K562 (cell line): ENCODE data around the gene ABHD10.

Experiments
- HDAC6 ChIP-seq: IDR thresholded peaks from 2 replicates; pipeline ENCODE4 v1.6.1; 2012; ENCODE audit warnings: low read depth, mild to moderate bottlenecking, control low read depth, inconsistent platforms, low read length, moderate library complexity
- KLF10 ChIP-seq: fragments of 250-450 bp; sonication (Bioruptor Pico); IDR thresholded peaks from 2 replicates; pipeline ENCODE4 v1.6.1; 2021; ENCODE audit warnings: matching md5 sums
- MECOM ChIP-seq: fragments of 250-450 bp; sonication (Bioruptor Pico); IDR thresholded peaks from 2 replicates; pipeline ENCODE4 v1.8.0; 2022; ENCODE audit warnings: inconsistent platforms
- TAF1 ChIP-seq: IDR thresholded peaks from 2 replicates; pipeline ENCODE4 v1.6.1; 2011; ENCODE audit warnings: mild to moderate bottlenecking, low read length, moderate library complexity; ENCODE audit not compliant: insufficient read depth, control insufficient read depth, severe bottlenecking; ENCODE audit errors: extremely low read depth
- TFE3 ChIP-seq: fragments of 450-650 bp; formaldehyde crosslinking; IDR thresholded peaks from 2 replicates; pipeline ENCODE4 v1.4.0; 2020; ENCODE audit warnings: mild to moderate bottlenecking, mixed read lengths
- ZEB2 ChIP-seq: fragments of 450-650 bp; IDR thresholded peaks from 2 replicates; pipeline ENCODE4 v1.6.1; 2016
- ZNF274 ChIP-seq: IDR thresholded peaks from 2 replicates; pipeline ENCODE4 v1.6.1; 2011; ENCODE audit warnings: low read depth, mild to moderate bottlenecking, low read length, moderate library complexity, borderline replicate concordance
- ZNF583 ChIP-seq: fragments of 250-450 bp; sonication (Bioruptor Pico); IDR thresholded peaks from 2 replicates; pipeline ENCODE4 v1.4.0; 2020
- ZZZ3 ChIP-seq: fragments of 450-650 bp; IDR thresholded peaks from 2 replicates; pipeline ENCODE4 v1.6.1; 2016; ENCODE audit warnings: antibody characterized with exemption, mild to moderate bottlenecking, moderate library complexity
- TF ChIP-seq, protein P1 (sequence below): sonication (generic); formaldehyde crosslinking; IDR thresholded peaks from 2 replicates; pipeline ENCODE4 v1.8.0; 2023; ENCODE audit warnings: mild to moderate bottlenecking, missing genetic modification reagents

GRCh38 chr3:112013058-112013783 lies 34.4 kb downstream of the ABHD10 start:
- TF ChIP-seq, protein P1, sequence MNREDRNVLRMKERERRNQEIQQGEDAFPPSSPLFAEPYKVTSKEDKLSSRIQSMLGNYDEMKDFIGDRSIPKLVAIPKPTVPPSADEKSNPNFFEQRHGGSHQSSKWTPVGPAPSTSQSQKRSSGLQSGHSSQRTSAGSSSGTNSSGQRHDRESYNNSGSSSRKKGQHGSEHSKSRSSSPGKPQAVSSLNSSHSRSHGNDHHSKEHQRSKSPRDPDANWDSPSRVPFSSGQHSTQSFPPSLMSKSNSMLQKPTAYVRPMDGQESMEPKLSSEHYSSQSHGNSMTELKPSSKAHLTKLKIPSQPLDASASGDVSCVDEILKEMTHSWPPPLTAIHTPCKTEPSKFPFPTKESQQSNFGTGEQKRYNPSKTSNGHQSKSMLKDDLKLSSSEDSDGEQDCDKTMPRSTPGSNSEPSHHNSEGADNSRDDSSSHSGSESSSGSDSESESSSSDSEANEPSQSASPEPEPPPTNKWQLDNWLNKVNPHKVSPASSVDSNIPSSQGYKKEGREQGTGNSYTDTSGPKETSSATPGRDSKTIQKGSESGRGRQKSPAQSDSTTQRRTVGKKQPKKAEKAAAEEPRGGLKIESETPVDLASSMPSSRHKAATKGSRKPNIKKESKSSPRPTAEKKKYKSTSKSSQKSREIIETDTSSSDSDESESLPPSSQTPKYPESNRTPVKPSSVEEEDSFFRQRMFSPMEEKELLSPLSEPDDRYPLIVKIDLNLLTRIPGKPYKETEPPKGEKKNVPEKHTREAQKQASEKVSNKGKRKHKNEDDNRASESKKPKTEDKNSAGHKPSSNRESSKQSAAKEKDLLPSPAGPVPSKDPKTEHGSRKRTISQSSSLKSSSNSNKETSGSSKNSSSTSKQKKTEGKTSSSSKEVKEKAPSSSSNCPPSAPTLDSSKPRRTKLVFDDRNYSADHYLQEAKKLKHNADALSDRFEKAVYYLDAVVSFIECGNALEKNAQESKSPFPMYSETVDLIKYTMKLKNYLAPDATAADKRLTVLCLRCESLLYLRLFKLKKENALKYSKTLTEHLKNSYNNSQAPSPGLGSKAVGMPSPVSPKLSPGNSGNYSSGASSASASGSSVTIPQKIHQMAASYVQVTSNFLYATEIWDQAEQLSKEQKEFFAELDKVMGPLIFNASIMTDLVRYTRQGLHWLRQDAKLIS, result no peak
- TF ChIP-seq ZNF583, result no peak
- TF ChIP-seq ZNF274, result no peak
- TF ChIP-seq ZEB2, result no peak
- no peak for TF ChIP-seq HDAC6
- TF ChIP-seq KLF10 (CRISPR knock-in tag), result no peak
- no peak for TF ChIP-seq TAF1
- TF ChIP-seq TFE3 (CRISPR knock-in tag), result no peak
- no peak for TF ChIP-seq ZZZ3
- TF ChIP-seq MECOM (CRISPR knock-in tag), result no peak
